ENCODE measurements around the gene MMP24OS. TPM values are rescaled to one million over a fixed set of nuclear protein-coding genes. Genes with fewer than 3 reads are reported as not detected.
"Not testable (repeated sequence)": the region's sequence is repeated elsewhere in the genome, so short reads cannot be mapped to it uniquely, and the experiment has no call there.

MMP24OS gene
- total and polyA plus RNA-seq, 4 donors: 5.2 to 16.0 (median 10.3) TPM

- TF ChIP-seq REST (IDR thresholded peaks at IDR 0.05): no peak
- no peak for TF ChIP-seq RAD21 (IDR thresholded peaks at IDR 0.05)
Observed at GRCh38 chr20:35253010-35253409, 24.9 kb downstream of the MMP24OS start (continued).

GRCh38 chr20:35252598-35252997, 25.3 kb downstream of the MMP24OS start:
- not testable (repeated sequence) for H3K27ac ChIP-seq (ENCODE audit: low read depth in 1 of 2, low read length in 2 of 2); H3K9ac ChIP-seq (ENCODE audit: low read depth in 1 of 2, low read length in 2 of 2); H3K27me3 ChIP-seq (ENCODE audit: control insufficient read depth in 4 of 4, insufficient read depth in 4 of 4, low read length in 3 of 4); H3K36me3 ChIP-seq (ENCODE audit: control insufficient read depth in 4 of 4, insufficient read depth in 3 of 4, low read depth in 1 of 4, low read length in 3 of 4); H3K9me3 ChIP-seq (ENCODE audit: control insufficient read depth in 4 of 4, low read length in 3 of 4); H3K4me1 ChIP-seq (ENCODE audit: control insufficient read depth in 4 of 4, insufficient read depth in 4 of 4, low read length in 3 of 4); DNase-seq (ENCODE audit: low spot score); H3K4me3 ChIP-seq (ENCODE audit: low read depth in 1 of 3, low read length in 3 of 3)
- WGBS: 95% methylated on average over 2 of the region's 2 CpGs

- H3K27me3 ChIP-seq (ENCODE audit: control insufficient read depth in 4 of 4, insufficient read depth in 4 of 4, low read length in 3 of 4): no peaks in the 10 kb centered on the region
- 54% methylated on average over 2 of the region's 2 CpGs for WGBS
- no peak overlapping the region for H3K4me3 ChIP-seq (ENCODE audit: low read depth in 1 of 3, low read length in 3 of 3)
- TF ChIP-seq ZBTB33 (IDR thresholded peaks at IDR 0.05): no peak
- TF ChIP-seq RXRA (IDR thresholded peaks at IDR 0.05): no peak
- TF ChIP-seq, protein P1, sequence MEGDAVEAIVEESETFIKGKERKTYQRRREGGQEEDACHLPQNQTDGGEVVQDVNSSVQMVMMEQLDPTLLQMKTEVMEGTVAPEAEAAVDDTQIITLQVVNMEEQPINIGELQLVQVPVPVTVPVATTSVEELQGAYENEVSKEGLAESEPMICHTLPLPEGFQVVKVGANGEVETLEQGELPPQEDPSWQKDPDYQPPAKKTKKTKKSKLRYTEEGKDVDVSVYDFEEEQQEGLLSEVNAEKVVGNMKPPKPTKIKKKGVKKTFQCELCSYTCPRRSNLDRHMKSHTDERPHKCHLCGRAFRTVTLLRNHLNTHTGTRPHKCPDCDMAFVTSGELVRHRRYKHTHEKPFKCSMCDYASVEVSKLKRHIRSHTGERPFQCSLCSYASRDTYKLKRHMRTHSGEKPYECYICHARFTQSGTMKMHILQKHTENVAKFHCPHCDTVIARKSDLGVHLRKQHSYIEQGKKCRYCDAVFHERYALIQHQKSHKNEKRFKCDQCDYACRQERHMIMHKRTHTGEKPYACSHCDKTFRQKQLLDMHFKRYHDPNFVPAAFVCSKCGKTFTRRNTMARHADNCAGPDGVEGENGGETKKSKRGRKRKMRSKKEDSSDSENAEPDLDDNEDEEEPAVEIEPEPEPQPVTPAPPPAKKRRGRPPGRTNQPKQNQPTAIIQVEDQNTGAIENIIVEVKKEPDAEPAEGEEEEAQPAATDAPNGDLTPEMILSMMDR (IDR thresholded peaks at IDR 0.05; ENCODE audit: low read depth, low read length, missing input control): no peak
- TF ChIP-seq, protein P2, sequence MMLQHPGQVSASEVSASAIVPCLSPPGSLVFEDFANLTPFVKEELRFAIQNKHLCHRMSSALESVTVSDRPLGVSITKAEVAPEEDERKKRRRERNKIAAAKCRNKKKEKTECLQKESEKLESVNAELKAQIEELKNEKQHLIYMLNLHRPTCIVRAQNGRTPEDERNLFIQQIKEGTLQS (IDR thresholded peaks at IDR 0.05): no peak
- no peak for TF ChIP-seq RAD21 (IDR thresholded peaks at IDR 0.05)
- no peak for TF ChIP-seq GABPA (IDR thresholded peaks at IDR 0.05 in 1 of 2, conservative IDR thresholded peaks at IDR 0.05 in 1 of 2)
- no peak for TF ChIP-seq REST (IDR thresholded peaks at IDR 0.05)
- TF ChIP-seq FOXA2 (IDR thresholded peaks at IDR 0.05): no peak
- no peak for TF ChIP-seq MAX (IDR thresholded peaks at IDR 0.05)
- no peak for TF ChIP-seq JUND (IDR thresholded peaks at IDR 0.05)
- H3K27ac ChIP-seq (ENCODE audit: low read depth in 1 of 2, low read length in 2 of 2): no peak overlapping the region
- no peaks in the 10 kb centered on the region for H3K9me3 ChIP-seq (ENCODE audit: control insufficient read depth in 4 of 4, low read length in 3 of 4)
- no peak for DNase-seq (ENCODE audit: low spot score)
- H3K36me3 ChIP-seq (ENCODE audit: control insufficient read depth in 4 of 4, insufficient read depth in 3 of 4, low read depth in 1 of 4, low read length in 3 of 4): no peaks in the 10 kb centered on the region
- H3K9ac ChIP-seq (ENCODE audit: low read depth in 1 of 2, low read length in 2 of 2): no peak overlapping the region
- H3K4me1 ChIP-seq (ENCODE audit: control insufficient read depth in 4 of 4, insufficient read depth in 4 of 4, low read length in 3 of 4): no peaks in the 10 kb centered on the region
Observed at GRCh38 chr20:35252037-35252461, 25.9 kb downstream of the MMP24OS start.
